PC-3 (cell line): ENCODE data around the gene NUDT4B.
"Not testable (repeated sequence)": the region's sequence is repeated elsewhere in the genome, so short reads cannot be mapped to it uniquely, and the experiment has no call there.

Experiments used
- EZH2 ChIP-seq: fragments of 300-600 bp; sonication (generic); IDR thresholded peaks from one replicate; pipeline ENCODE4 v1.6.1; 2017; ENCODE audit warnings: antibody characterized with exemption, mild to moderate bottlenecking, low read length; ENCODE audit not compliant: unreplicated experiment
- EZH2phosphoT487 ChIP-seq: fragments of 300-600 bp; sonication (generic); IDR thresholded peaks from 2 replicates; pipeline ENCODE4 v1.6.1; 2018; ENCODE audit warnings: mild to moderate bottlenecking, antibody characterized with exemption, low read length, borderline replicate concordance
- TF ChIP-seq, protein P1 (sequence below): fragments of 300-600 bp; sonication (generic); conservative IDR thresholded peaks from 2 replicates; pipeline ENCODE4 v1.5.1; 2017; ENCODE audit warnings: antibody characterized with exemption, low read depth, mild to moderate bottlenecking, low read length

DNA sequence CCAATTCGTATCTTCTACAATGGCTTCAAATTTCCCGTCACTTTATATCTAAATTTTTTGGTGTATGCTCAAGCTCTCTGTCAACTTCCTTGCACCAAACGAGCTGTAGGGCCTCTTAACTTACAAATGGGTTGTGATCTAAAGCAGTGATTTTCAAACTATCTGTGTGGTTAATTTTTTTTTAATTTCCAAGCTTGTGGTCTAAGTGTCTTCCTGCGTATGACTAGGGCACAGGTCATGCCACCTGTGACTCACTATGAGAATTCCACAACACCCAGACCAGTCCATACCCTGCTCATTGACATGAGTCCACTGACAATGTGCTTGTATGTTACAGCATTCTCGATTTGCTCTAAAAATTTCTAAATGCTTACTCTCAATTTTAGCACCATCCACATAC, 49.2 kb upstream of the NUDT4B start:
- TF ChIP-seq EZH2, EZH2phosphoT487: not testable (repeated sequence)
- TF ChIP-seq, protein P1, sequence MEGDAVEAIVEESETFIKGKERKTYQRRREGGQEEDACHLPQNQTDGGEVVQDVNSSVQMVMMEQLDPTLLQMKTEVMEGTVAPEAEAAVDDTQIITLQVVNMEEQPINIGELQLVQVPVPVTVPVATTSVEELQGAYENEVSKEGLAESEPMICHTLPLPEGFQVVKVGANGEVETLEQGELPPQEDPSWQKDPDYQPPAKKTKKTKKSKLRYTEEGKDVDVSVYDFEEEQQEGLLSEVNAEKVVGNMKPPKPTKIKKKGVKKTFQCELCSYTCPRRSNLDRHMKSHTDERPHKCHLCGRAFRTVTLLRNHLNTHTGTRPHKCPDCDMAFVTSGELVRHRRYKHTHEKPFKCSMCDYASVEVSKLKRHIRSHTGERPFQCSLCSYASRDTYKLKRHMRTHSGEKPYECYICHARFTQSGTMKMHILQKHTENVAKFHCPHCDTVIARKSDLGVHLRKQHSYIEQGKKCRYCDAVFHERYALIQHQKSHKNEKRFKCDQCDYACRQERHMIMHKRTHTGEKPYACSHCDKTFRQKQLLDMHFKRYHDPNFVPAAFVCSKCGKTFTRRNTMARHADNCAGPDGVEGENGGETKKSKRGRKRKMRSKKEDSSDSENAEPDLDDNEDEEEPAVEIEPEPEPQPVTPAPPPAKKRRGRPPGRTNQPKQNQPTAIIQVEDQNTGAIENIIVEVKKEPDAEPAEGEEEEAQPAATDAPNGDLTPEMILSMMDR: not testable (repeated sequence)
